Measurements from ENCODE around the gene LPAR4. TPM values are rescaled to one million over a fixed set of nuclear protein-coding genes. Genes with fewer than 3 reads are reported as not detected.

The LPAR4 gene
- total RNA-seq, 4 donors from 2014 or later: not detected

GRCh38 chrX:78725287-78725686, 22.2 kb upstream of the LPAR4 start:
- H3K27ac ChIP-seq: no peak overlapping the region
- no peaks in the 10 kb centered on the region for H3K36me3 ChIP-seq
- no peaks in the 10 kb centered on the region for H3K9me3 ChIP-seq
- DNase-seq: no peak
- no peaks in the 10 kb centered on the region for H3K27me3 ChIP-seq
- TF ChIP-seq POLR2A (IDR thresholded peaks at IDR 0.05): no peak
- TF ChIP-seq CTCF (IDR thresholded peaks at IDR 0.05): no peak
- H3K4me3 ChIP-seq: no peak overlapping the region
- no peaks in the 10 kb centered on the region for H3K4me1 ChIP-seq

GRCh38 chrX:78746496-78746895, 1.0 kb upstream of the LPAR4 start:
- no peak overlapping the region for H3K4me3 ChIP-seq
- no peak for DNase-seq
- no peaks in the 10 kb centered on the region for H3K27me3 ChIP-seq
- H3K36me3 ChIP-seq: no peaks in the 10 kb centered on the region
- H3K9me3 ChIP-seq: no peaks in the 10 kb centered on the region
- H3K27ac ChIP-seq: no peak overlapping the region
- no peaks in the 10 kb centered on the region for H3K4me1 ChIP-seq
- TF ChIP-seq CTCF (IDR thresholded peaks at IDR 0.05) (no peak), POLR2A (IDR thresholded peaks at IDR 0.05) (no peak)

- no peaks in the 10 kb centered on the region for H3K4me1 ChIP-seq
Observed at GRCh38 chrX:78747971-78748370, 451 bp downstream of the LPAR4 start.

GRCh38 chrX:78748846-78749245, 1.3 kb downstream of the LPAR4 start:
- no peak for TF ChIP-seq CTCF (IDR thresholded peaks at IDR 0.05)
- no peak for TF ChIP-seq POLR2A (IDR thresholded peaks at IDR 0.05)
- H3K4me1 ChIP-seq: no peaks in the 10 kb centered on the region
- H3K27ac ChIP-seq: no peak overlapping the region
- H3K36me3 ChIP-seq: no peaks in the 10 kb centered on the region
- no peaks in the 10 kb centered on the region for H3K27me3 ChIP-seq
- no peak for DNase-seq
- no peaks in the 10 kb centered on the region for H3K9me3 ChIP-seq
- no peak overlapping the region for H3K4me3 ChIP-seq

More at GRCh38 chrX:78747971-78748370, 451 bp downstream of the LPAR4 start:
- Histone ChIP-seq H3K9me3 (no peaks in the 10 kb centered on the region), H3K4me3 (no peak overlapping the region), H3K27me3 (no peaks in the 10 kb centered on the region), H3K36me3 (no peaks in the 10 kb centered on the region), H3K27ac (no peak overlapping the region)
- no peak for DNase-seq
- no peak for TF ChIP-seq POLR2A (IDR thresholded peaks at IDR 0.05)
- no peak for TF ChIP-seq CTCF (IDR thresholded peaks at IDR 0.05)

- Histone ChIP-seq H3K4me1 (no peaks in the 10 kb centered on the region), H3K4me3 (no peak overlapping the region), H3K9me3 (no peaks in the 10 kb centered on the region), H3K36me3 (no peaks in the 10 kb centered on the region), H3K27me3 (no peaks in the 10 kb centered on the region), H3K27ac (no peak overlapping the region)
- DNase-seq: no peak
- TF ChIP-seq POLR2A (IDR thresholded peaks at IDR 0.05): no peak
- TF ChIP-seq CTCF (IDR thresholded peaks at IDR 0.05): no peak
Observed at GRCh38 chrX:78753571-78753970, 6.1 kb downstream of the LPAR4 start.

GRCh38 chrX:78754917-78755316, 7.4 kb downstream of the LPAR4 start:
- DNase-seq: no peak
- Histone ChIP-seq H3K4me3 (no peak overlapping the region), H3K27ac (peak overlapping the region in 1 of 4 donors; percentile 43), H3K9me3 (no peaks in the 10 kb centered on the region), H3K27me3 (no peaks in the 10 kb centered on the region), H3K4me1 (no peaks in the 10 kb centered on the region), H3K36me3 (no peaks in the 10 kb centered on the region)
- TF ChIP-seq POLR2A (IDR thresholded peaks at IDR 0.05) (no peak), CTCF (IDR thresholded peaks at IDR 0.05) (no peak)

Data from Peyer's patch (tissue), 4 donors.